ENCODE measurements around the gene DMP1. TPM values are rescaled to one million over a fixed set of nuclear protein-coding genes. Genes with fewer than 3 reads are reported as not detected.
"Not testable (repeated sequence)": the region's sequence is repeated elsewhere in the genome, so short reads cannot be mapped to it uniquely, and the experiment has no call there.

Gene DMP1
- total RNA-seq, 1 donor from 2014 or later = not detected

DNA sequence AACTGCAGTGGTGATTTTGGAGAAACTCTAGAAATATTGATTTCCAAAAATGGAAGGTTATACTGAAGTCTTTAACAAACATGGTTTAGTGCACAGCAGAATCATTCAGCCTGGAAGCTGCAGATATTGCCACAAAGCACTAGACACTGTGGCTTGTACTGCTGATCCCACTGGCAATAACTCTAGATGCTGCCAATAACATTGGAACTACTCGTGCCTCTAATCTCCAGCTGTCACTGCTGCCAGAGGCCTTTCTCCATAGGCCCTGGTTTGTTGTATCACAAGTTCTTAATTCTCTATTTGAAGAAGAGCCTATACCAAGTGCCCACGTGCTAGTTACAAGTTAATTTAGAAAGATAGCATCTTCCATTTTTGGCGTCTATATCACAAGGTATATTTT is 19.3 kb downstream of the DMP1 start:
- no peak for ATAC-seq (ENCODE audit: low read depth)
- DNase-seq = no peak
- POLR2A ChIA-PET = no interaction called here
- Mint-ChIP-seq H3K4me1 (no peaks in the 10 kb centered on the region), H3K36me3 (ENCODE audit: low read depth) (peaks cover 2% of the 10 kb centered on the region), H3K27me3 (peaks cover 1% of the 10 kb centered on the region), H3K4me3 (no peak overlapping the region), H3K27ac (no peak overlapping the region), H3K9me3 (peaks cover 24% of the 10 kb centered on the region)
- intact Hi-C loops (cut with micrococcal nuclease) = no loop called here
- TF ChIP-seq, protein P1, sequence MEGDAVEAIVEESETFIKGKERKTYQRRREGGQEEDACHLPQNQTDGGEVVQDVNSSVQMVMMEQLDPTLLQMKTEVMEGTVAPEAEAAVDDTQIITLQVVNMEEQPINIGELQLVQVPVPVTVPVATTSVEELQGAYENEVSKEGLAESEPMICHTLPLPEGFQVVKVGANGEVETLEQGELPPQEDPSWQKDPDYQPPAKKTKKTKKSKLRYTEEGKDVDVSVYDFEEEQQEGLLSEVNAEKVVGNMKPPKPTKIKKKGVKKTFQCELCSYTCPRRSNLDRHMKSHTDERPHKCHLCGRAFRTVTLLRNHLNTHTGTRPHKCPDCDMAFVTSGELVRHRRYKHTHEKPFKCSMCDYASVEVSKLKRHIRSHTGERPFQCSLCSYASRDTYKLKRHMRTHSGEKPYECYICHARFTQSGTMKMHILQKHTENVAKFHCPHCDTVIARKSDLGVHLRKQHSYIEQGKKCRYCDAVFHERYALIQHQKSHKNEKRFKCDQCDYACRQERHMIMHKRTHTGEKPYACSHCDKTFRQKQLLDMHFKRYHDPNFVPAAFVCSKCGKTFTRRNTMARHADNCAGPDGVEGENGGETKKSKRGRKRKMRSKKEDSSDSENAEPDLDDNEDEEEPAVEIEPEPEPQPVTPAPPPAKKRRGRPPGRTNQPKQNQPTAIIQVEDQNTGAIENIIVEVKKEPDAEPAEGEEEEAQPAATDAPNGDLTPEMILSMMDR (IDR thresholded peaks at IDR 0.05) = no peak
- CTCF ChIA-PET = no interaction called here

DNA sequence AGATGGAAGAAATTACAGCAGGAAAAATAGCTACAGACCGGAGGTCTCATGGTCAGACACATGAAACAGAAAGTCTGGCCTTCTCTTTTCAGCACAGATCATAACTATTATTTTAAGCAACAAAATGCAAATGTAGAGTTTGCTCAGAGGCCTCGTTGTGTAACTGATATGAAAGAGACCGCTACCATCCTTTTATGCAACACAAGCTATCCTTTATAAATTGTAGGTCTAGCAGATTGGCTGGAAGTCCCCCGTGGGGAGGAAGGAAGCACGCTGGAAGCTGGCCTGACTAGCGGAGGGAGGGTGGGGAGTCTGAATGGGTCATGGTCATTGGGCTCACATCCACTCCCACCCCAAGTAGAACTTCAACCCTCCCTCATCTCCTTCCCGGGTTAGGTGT is 27.7 kb downstream of the DMP1 start:
- Mint-ChIP-seq H3K27me3 (no peaks in the 10 kb centered on the region), H3K9me3 (peaks cover 15% of the 10 kb centered on the region), H3K4me3 (no peak overlapping the region), H3K4me1 (no peaks in the 10 kb centered on the region), H3K27ac (no peak overlapping the region), H3K36me3 (ENCODE audit: low read depth) (no peaks in the 10 kb centered on the region)
- intact Hi-C loops (cut with micrococcal nuclease) = loop anchor here (2.0 to 5.0 kb wide), 3 partner anchors 161 to 839 kb away; no protein-coding TSS in a partner anchor
- TF ChIP-seq, protein P1 (IDR thresholded peaks at IDR 0.05) = no peak
- ChIA-PET CTCF (interaction anchor here (0.7 to 3.2 kb wide), 2 partner anchors 171 to 534 kb away, joined by 3 to 24 read pairs; no protein-coding TSS in a partner anchor), POLR2A (no interaction called here)
- ATAC-seq (ENCODE audit: low read depth) (no peak), DNase-seq (no peak)

DNA sequence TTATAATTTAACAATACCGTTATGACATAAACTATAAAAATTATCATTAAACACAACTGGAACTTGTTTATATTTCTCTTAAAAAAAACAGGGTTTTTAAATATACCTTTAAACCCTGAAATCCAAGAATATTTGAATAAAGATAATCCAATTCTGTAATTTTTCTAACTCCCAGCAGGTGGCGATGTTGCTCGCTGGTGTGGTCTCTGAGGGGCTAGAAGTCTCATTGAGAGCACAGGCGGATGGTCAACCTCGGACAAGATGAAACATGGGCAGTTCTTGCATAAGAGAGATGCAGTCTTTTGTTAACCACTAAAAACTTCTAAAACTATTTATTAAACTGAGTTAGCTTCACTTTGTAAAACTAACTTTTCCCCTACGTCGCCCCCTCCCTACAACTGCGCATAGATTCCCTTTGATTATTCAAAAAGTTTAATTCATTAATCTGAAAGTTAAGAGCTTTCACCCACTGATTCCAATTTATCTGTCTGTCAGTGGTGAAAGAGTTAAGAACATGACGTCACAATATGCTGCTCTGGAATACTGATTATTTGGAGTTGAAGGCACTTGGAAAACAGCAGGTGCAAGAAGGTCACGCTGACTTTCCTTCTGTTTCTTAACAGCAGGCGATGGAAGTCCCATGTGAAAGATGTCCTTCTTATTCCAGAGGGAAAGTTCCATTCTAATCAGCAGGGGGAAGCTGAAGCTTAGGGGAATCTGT is 29.5 kb downstream of the DMP1 start:
- intact Hi-C loops (cut with micrococcal nuclease) = loop anchor here (1.0 to 5.0 kb wide), 5 partner anchors 159 to 837 kb away; no protein-coding TSS in a partner anchor
- POLR2A ChIA-PET = no interaction called here
- DNase-seq (no peak), ATAC-seq (ENCODE audit: low read depth) (no peak)
- TF ChIP-seq, protein P1 (IDR thresholded peaks at IDR 0.05) = peak; percentile 61
- Mint-ChIP-seq H3K9me3 (peaks cover 4% of the 10 kb centered on the region), H3K27me3 (no peaks in the 10 kb centered on the region), H3K36me3 (ENCODE audit: low read depth) (no peaks in the 10 kb centered on the region), H3K4me3 (no peak overlapping the region), H3K27ac (no peak overlapping the region), H3K4me1 (no peaks in the 10 kb centered on the region)
- CTCF ChIA-PET = interaction anchor here (1.3 to 3.2 kb wide), 2 partner anchors 12 to 532 kb away, joined by 4 to 24 read pairs; no protein-coding TSS in a partner anchor

DNA sequence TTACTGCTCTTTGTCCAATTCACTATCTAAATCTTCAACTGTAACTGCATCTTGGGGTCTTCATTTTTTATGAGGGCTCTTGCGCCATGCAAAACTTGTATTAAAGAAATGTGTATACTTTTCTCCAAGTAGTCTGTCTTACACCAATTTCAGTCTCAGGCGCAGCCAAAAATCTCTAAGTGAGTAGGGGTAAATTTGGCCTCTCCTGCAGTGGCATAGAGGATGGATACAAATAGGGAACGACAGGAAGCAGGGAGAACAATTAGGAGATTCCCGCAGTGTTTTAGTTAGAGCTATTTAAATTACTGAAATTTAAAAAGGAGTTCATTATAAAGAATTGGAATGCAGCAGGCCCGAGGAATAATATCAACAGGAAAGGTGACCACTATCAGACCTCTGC is 30.2 kb downstream of the DMP1 start:
- no peaks in the 10 kb centered on the region for H3K4me1 Mint-ChIP-seq
- POLR2A ChIA-PET = no interaction called here
- intact Hi-C loops (cut with micrococcal nuclease) = no loop called here

DNA sequence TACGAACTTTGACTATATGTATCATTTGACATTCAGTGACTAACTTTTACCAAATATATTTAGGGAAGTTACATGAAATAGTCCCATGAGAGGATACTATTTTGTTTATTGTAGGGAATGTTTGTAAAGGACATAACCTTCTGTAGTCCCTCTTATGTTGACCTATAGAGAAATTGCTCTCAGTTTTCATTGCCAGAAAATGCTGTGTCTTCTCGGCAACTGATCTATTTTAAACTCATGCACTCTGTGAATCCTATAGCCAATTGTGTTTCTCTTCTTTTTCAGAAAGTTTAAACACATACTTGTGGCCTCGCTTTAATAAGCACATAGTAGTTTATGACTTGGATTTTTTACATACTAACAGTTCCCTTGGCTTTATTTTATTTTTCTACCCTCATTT is 38.2 kb downstream of the DMP1 start:
- Mint-ChIP-seq H3K36me3 (ENCODE audit: low read depth) (peaks cover 2% of the 10 kb centered on the region), H3K9me3 (peaks cover 12% of the 10 kb centered on the region), H3K27ac (no peak overlapping the region), H3K4me3 (no peak overlapping the region), H3K27me3 (peaks cover 2% of the 10 kb centered on the region), H3K4me1 (no peaks in the 10 kb centered on the region)
- no peak for ATAC-seq (ENCODE audit: low read depth)
- no peak for DNase-seq
- TF ChIP-seq, protein P1 (IDR thresholded peaks at IDR 0.05) = no peak
- intact Hi-C loops (cut with micrococcal nuclease) = no loop called here
- ChIA-PET CTCF (no interaction called here), POLR2A (no interaction called here)

More for the DNA sequence above, 30.2 kb downstream of the DMP1 start:
- H3K4me3 Mint-ChIP-seq = no peak overlapping the region
- DNase-seq (no peak), ATAC-seq (ENCODE audit: low read depth) (no peak)
- H3K27me3 Mint-ChIP-seq = no peaks in the 10 kb centered on the region
- CTCF ChIA-PET = interaction anchor here (1.3 to 3.2 kb wide), 2 partner anchors 12 to 532 kb away, joined by 4 to 24 read pairs; no protein-coding TSS in a partner anchor
- TF ChIP-seq, protein P1 (IDR thresholded peaks at IDR 0.05) = no peak
- no peaks in the 10 kb centered on the region for H3K9me3 Mint-ChIP-seq
- H3K27ac Mint-ChIP-seq = no peak overlapping the region
- H3K36me3 Mint-ChIP-seq (ENCODE audit: low read depth) = no peaks in the 10 kb centered on the region

DNA sequence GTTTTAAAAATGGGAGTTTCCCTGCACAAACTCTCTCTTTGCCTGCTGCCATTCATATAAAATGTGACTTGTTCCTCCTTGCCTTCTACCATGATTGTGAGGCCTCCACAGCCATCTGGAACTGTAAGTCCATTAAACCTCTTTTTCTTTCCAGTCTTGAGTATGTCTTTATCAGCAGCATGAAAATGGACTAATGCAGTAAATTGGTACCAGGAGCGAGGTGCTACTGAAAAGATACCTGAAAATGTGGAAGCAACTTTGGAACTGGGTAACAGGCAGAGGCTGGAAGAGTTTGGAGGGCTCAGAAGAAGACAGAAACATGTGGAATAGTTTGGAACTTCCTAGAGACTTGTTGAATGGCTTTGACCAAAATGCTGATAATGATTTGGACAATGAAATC is 40.9 kb downstream of the DMP1 start:
- ATAC-seq (ENCODE audit: low read depth); H3K4me3 Mint-ChIP-seq; intact Hi-C loops (cut with micrococcal nuclease); CTCF ChIA-PET; DNase-seq; H3K4me1 Mint-ChIP-seq; POLR2A ChIA-PET; H3K27ac Mint-ChIP-seq; H3K36me3 Mint-ChIP-seq (ENCODE audit: low read depth); H3K27me3 Mint-ChIP-seq: not testable (repeated sequence)
- H3K9me3 Mint-ChIP-seq = peaks cover 13% of the 10 kb centered on the region

DNA sequence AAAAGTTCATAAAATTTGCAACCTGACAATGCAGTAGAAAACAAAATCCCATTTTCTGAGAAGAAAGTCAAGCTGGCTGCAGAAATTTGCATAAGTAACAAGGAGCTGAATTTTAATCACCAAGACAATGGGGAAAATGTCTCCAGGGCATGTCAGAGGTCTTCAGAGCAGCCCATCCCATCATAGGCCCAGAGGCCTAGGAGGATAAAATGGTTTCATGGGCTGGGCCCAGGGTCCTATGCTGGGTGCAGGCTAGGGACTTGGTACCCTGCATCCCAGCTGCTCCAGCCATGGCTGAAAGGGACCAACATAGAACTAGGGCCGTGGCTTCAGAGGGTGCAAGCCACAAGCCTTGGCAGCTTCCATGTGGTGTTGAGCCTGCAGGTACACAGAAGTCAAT is 42.0 kb downstream of the DMP1 start:
- H3K4me1 Mint-ChIP-seq; DNase-seq; ATAC-seq (ENCODE audit: low read depth); H3K4me3 Mint-ChIP-seq; POLR2A ChIA-PET; H3K27ac Mint-ChIP-seq; H3K36me3 Mint-ChIP-seq (ENCODE audit: low read depth); CTCF ChIA-PET; H3K27me3 Mint-ChIP-seq; intact Hi-C loops (cut with micrococcal nuclease): not testable (repeated sequence)
- H3K9me3 Mint-ChIP-seq = peaks cover 13% of the 10 kb centered on the region

Data from activated B cell treated with CpG ODN at 0.5 μM for 24 hours (primary cell).